Mammary epithelial cell (primary cell): Measurements from ENCODE around the gene MCAT.

Experiments
- CTCF ChIP-seq, 2 donors: IDR thresholded peaks in 1 of 2; conservative IDR thresholded peaks in 1 of 2; 2 replicates each; pipeline ENCODE4 v1.5.1; 2011 to 2012; ENCODE audit warnings: inconsistent platforms in 2 of 2, low read length in 2 of 2, mild to moderate bottlenecking in 2 of 2, control low read depth in 1 of 2, low read depth in 1 of 2; ENCODE audit not compliant: insufficient read depth in 1 of 2; ENCODE audit errors: extremely low read depth in 1 of 2
- EZH2 ChIP-seq: IDR thresholded peaks from 2 replicates; pipeline ENCODE4 v1.6.1; 2012; ENCODE audit warnings: low read length, inconsistent platforms, borderline replicate concordance

- no peak for TF ChIP-seq CTCF (conservative IDR thresholded peaks at IDR 0.05 in 1 of 2, IDR thresholded peaks at IDR 0.05 in 1 of 2; ENCODE audit: extremely low read depth in 1 of 2, insufficient read depth in 1 of 2, low read depth in 1 of 2, low read length in 2 of 2)
- no peak for TF ChIP-seq EZH2
Observed at GRCh38 chr22:43186272-43187170, 43.3 kb upstream of the MCAT start, which contains the start of gene TTLL12.
